Glutamatergic neuron (in vitro differentiated cells): ENCODE measurements around the gene STARD10. TPM values are rescaled to one million over a fixed set of nuclear protein-coding genes. Genes with fewer than 3 reads are reported as not detected.

ENCODE experiments used
- DNase-seq: peaks from one replicate; pipeline ENCODE4 v3.0.0; 2022
- H3K27ac Mint-ChIP-seq: one replicate; pipeline ENCODE4 v1.8.0; 2020; ENCODE audit warnings: mild to moderate bottlenecking, mixed read lengths, inconsistent platforms; ENCODE audit not compliant: unreplicated experiment
- H3K27me3 Mint-ChIP-seq: one replicate; pipeline ENCODE4 v1.8.0; 2020; ENCODE audit warnings: mild to moderate bottlenecking, moderate library complexity, mixed read lengths, inconsistent platforms; ENCODE audit not compliant: unreplicated experiment
- H3K36me3 Mint-ChIP-seq: one replicate; pipeline ENCODE4 v1.8.0; 2020; ENCODE audit warnings: mild to moderate bottlenecking, mixed read lengths, inconsistent platforms; ENCODE audit not compliant: unreplicated experiment
- H3K4me1 Mint-ChIP-seq: one replicate; pipeline ENCODE4 v1.8.0; 2020; ENCODE audit warnings: mild to moderate bottlenecking, low read depth, mixed read lengths, inconsistent platforms; ENCODE audit not compliant: unreplicated experiment
- H3K4me3 Mint-ChIP-seq: one replicate; pipeline ENCODE4 v1.8.0; 2020; ENCODE audit warnings: mild to moderate bottlenecking, mixed read lengths, inconsistent platforms; ENCODE audit not compliant: unreplicated experiment
- H3K9me3 Mint-ChIP-seq: one replicate; pipeline ENCODE4 v1.8.0; 2020; ENCODE audit warnings: mild to moderate bottlenecking, moderate library complexity, mixed read lengths, inconsistent platforms; ENCODE audit not compliant: unreplicated experiment
- CTCF ChIP-seq: fragments of 200-600 bp; sonication (generic); IDR thresholded peaks from one replicate; pipeline ENCODE4 v1.5.0; 2021; ENCODE audit not compliant: partially characterized antibody, unreplicated experiment
- total RNA-seq: library from RNA; stranded (reverse); fragmentation: NEBNext Ultra II Directional; extraction: Animal tissue kit (Norgen Biotek cat#: 25700); gene quantifications from one replicate; pipeline ENCODE4 v1.2.1, GENCODE V29; 2021; ENCODE audit not compliant: unreplicated experiment

Gene STARD10
- total RNA-seq, 1 donor from 2014 or later, result 13.5 TPM

- Mint-ChIP-seq H3K9me3 (peaks cover 7% of the 10 kb centered on the region), H3K4me3 (no peak overlapping the region), H3K27me3 (peaks cover 5% of the 10 kb centered on the region), H3K36me3 (no peaks in the 10 kb centered on the region), H3K27ac (no peak overlapping the region), H3K4me1 (peaks cover 17% of the 10 kb centered on the region)
- no peak for DNase-seq
- no peak for TF ChIP-seq CTCF
Observed at GRCh38 chr11:72770799-72771198, 23.0 kb downstream of the STARD10 start.

- Mint-ChIP-seq H3K27me3 (peaks cover 5% of the 10 kb centered on the region), H3K4me3 (no peak overlapping the region), H3K9me3 (peaks cover 3% of the 10 kb centered on the region), H3K36me3 (no peaks in the 10 kb centered on the region), H3K27ac (no peak overlapping the region), H3K4me1 (peaks cover 17% of the 10 kb centered on the region)
- DNase-seq, result no peak
- TF ChIP-seq CTCF, result no peak
Observed at GRCh38 chr11:72769680-72770079, 24.2 kb downstream of the STARD10 start.

- Mint-ChIP-seq H3K36me3 (no peaks in the 10 kb centered on the region), H3K27me3 (peaks cover 2% of the 10 kb centered on the region), H3K4me3 (no peak overlapping the region), H3K9me3 (peaks cover 3% of the 10 kb centered on the region), H3K27ac (no peak overlapping the region), H3K4me1 (peaks cover 16% of the 10 kb centered on the region)
- no peak for TF ChIP-seq CTCF
- DNase-seq, result no peak
Observed at GRCh38 chr11:72768581-72768980, 25.3 kb downstream of the STARD10 start.

- H3K4me3 Mint-ChIP-seq, result no peak overlapping the region
Observed at GRCh38 chr11:72767203-72768062, 26.4 kb downstream of the STARD10 start.

More at GRCh38 chr11:72767203-72768062, 26.4 kb downstream of the STARD10 start:
- H3K36me3 Mint-ChIP-seq, result no peaks in the 10 kb centered on the region
- H3K9me3 Mint-ChIP-seq, result peaks cover 2% of the 10 kb centered on the region
- peaks cover 10% of the 10 kb centered on the region for H3K4me1 Mint-ChIP-seq
- no peak overlapping the region for H3K27ac Mint-ChIP-seq
- DNase-seq, result no peak
- no peak for TF ChIP-seq CTCF
- peaks cover 1% of the 10 kb centered on the region for H3K27me3 Mint-ChIP-seq
